Gastroesophageal sphincter (tissue), 3 donors: ENCODE data around the gene CENPX.

ENCODE experiments used
- POLR2A ChIP-seq, 2 donors: fragments of 450-650 bp; IDR thresholded peaks; one replicate each; pipeline ENCODE4 v1.6.1; 2017; ENCODE audit warnings: antibody characterized with exemption in 2 of 2, mild to moderate bottlenecking in 2 of 2, moderate library complexity in 1 of 2
- TF ChIP-seq, protein P1 (sequence below), 4 experiments: fragments of 200-600 bp in 2 of 4; fragments of 450-650 bp in 2 of 4; sonication (generic) in 1 of 4; IDR thresholded peaks; one replicate each; pipeline ENCODE4 v1.5.1; 2017 to 2019; ENCODE audit warnings: antibody characterized with exemption in 4 of 4, mild to moderate bottlenecking in 2 of 4, moderate library complexity in 2 of 4

DNA sequence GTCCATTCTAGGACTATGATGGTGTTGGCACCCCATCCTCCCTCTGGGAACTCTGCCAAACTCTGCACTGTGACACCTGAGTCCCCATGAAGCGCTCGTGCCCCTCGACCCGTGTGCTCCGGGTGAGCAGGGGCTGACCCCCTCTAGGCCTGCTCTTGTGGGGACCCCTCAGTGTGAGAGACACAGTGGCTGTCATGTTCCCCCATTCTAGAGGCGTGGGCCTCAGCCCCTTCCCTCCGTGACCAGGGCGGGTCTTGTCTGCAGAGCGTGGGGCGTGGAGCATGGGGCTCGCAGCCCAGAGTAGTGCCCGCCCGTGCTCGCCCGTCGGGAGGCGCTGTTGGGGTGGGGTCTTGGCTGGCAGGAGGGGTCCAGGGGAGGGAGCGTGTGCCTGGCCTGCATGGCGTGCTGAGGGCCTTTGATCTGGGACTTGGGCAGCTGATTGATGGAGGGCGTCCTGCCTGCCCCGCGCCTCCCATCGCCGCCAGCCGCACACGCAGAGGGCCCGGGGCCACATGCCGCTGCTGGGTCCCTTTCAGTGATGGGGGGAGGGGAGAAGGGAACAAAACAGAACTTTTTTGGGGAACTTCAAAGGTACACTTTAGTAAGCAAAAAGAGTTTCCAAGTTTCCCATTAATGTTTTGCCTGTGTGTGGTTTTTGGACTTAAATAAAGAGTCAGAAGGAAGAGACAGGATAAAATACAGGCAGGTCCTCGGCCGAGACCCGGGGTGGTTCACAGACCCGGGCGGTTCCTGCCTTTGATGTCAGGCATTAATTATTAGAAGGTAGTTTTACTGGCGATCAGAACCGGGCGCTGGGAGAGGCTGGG, 22.5 kb downstream of the CENPX start:
- no peak for TF ChIP-seq POLR2A (IDR thresholded peaks at IDR 0.05)
- TF ChIP-seq, protein P1, sequence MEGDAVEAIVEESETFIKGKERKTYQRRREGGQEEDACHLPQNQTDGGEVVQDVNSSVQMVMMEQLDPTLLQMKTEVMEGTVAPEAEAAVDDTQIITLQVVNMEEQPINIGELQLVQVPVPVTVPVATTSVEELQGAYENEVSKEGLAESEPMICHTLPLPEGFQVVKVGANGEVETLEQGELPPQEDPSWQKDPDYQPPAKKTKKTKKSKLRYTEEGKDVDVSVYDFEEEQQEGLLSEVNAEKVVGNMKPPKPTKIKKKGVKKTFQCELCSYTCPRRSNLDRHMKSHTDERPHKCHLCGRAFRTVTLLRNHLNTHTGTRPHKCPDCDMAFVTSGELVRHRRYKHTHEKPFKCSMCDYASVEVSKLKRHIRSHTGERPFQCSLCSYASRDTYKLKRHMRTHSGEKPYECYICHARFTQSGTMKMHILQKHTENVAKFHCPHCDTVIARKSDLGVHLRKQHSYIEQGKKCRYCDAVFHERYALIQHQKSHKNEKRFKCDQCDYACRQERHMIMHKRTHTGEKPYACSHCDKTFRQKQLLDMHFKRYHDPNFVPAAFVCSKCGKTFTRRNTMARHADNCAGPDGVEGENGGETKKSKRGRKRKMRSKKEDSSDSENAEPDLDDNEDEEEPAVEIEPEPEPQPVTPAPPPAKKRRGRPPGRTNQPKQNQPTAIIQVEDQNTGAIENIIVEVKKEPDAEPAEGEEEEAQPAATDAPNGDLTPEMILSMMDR (IDR thresholded peaks at IDR 0.05), result no peak
